CD4-positive, alpha-beta T cell treated with Interleukin-4 for 1 hour (primary cell): ENCODE data around the gene FAM117A.

Experiments used
- DNase-seq, 2 donors: peaks; one replicate each; pipeline ENCODE4 v3.0.0-alpha.2; 2020 to 2022

FAM117A gene

GRCh38 chr17:49763735-49764558, at the start of gene FAM117A:
FAM117A (minus strand) TSS chr17:49764131; CDS start chr17:49764087, 44 bp downstream.
- peak; percentile 99 for DNase-seq

- no peak for DNase-seq
Measured at GRCh38 chr17:49809056-49809455, 45.1 kb upstream of the FAM117A start.

- no peak for DNase-seq
Measured at GRCh38 chr17:49798738-49799137, 34.8 kb upstream of the FAM117A start.

- no peak for DNase-seq
Measured at GRCh38 chr17:49798182-49798581, 34.3 kb upstream of the FAM117A start.

- no peak for DNase-seq
Measured at GRCh38 chr17:49795372-49795771, 31.4 kb upstream of the FAM117A start.

GRCh38 chr17:49793309-49793708, 29.4 kb upstream of the FAM117A start:
- DNase-seq = no peak

- DNase-seq = no peak
Measured at GRCh38 chr17:49789243-49789578, 25.3 kb upstream of the FAM117A start.

- DNase-seq = peak; percentile 99 to 100
Measured at GRCh38 chr17:49788478-49789242, 24.7 kb upstream of the FAM117A start, which contains the start of gene KAT7. KAT7 (plus strand) TSS chr17:49788681; CDS start chr17:49788835, 154 bp downstream.

- no peak for DNase-seq
Measured at GRCh38 chr17:49787884-49788477, 24.1 kb upstream of the FAM117A start.

GRCh38 chr17:49784636-49785035, 20.7 kb upstream of the FAM117A start:
- DNase-seq = no peak

- no peak for DNase-seq
Measured at GRCh38 chr17:49783791-49784190, 19.9 kb upstream of the FAM117A start.

- DNase-seq = no peak
Measured at GRCh38 chr17:49783071-49783715, 19.3 kb upstream of the FAM117A start.

- DNase-seq = peak; percentile 34 to 58
Measured at GRCh38 chr17:49779739-49780231, 15.9 kb upstream of the FAM117A start.

GRCh38 chr17:49779156-49779738, 15.3 kb upstream of the FAM117A start:
- no peak for DNase-seq

- no peak for DNase-seq
Measured at GRCh38 chr17:49777563-49777962, 13.6 kb upstream of the FAM117A start.

GRCh38 chr17:49776551-49777300, 12.8 kb upstream of the FAM117A start:
- no peak for DNase-seq

- DNase-seq = no peak
Measured at GRCh38 chr17:49775546-49776260, 11.8 kb upstream of the FAM117A start.

- DNase-seq = no peak
Measured at GRCh38 chr17:49766918-49767530, 3.1 kb upstream of the FAM117A start.

- DNase-seq = no peak
Measured at GRCh38 chr17:49764559-49765180, 739 bp upstream of the FAM117A start.
